Measurements from ENCODE around the gene ACAA1. TPM values are rescaled to one million over a fixed set of nuclear protein-coding genes. Genes with fewer than 3 reads are reported as not detected.

Gene ACAA1
- total RNA-seq, 1 donor from 2014 or later: 120 TPM

- Histone ChIP-seq H3K9me3 (replicated peaks) (no peaks in the 10 kb centered on the region), H3K36me3 (no peaks in the 10 kb centered on the region), H3K4me3 (no peak overlapping the region), H3K4me1 (no peaks in the 10 kb centered on the region), H3K27me3 (ENCODE audit: low read depth) (peaks cover 74% of the 10 kb centered on the region), H3K27ac (replicated peaks) (no peak overlapping the region)
- no peak for DNase-seq
- intact Hi-C loops (cut with micrococcal nuclease): no loop called here
- no peak for TF ChIP-seq CTCF (IDR thresholded peaks at IDR 0.05; ENCODE audit: borderline replicate concordance)
These were observed 39.2 kb downstream of the ACAA1 start for GRCh38 chr3:38097446-38098375.

- peaks cover 63% of the 10 kb centered on the region for H3K27me3 ChIP-seq (ENCODE audit: low read depth)
- H3K4me3 ChIP-seq: no peak overlapping the region
- no peaks in the 10 kb centered on the region for H3K9me3 ChIP-seq (replicated peaks)
- H3K36me3 ChIP-seq: no peaks in the 10 kb centered on the region
- TF ChIP-seq CTCF (IDR thresholded peaks at IDR 0.05; ENCODE audit: borderline replicate concordance): no peak
- intact Hi-C loops (cut with micrococcal nuclease): no loop called here
- DNase-seq: no peak
- no peak overlapping the region for H3K27ac ChIP-seq (replicated peaks)
- no peaks in the 10 kb centered on the region for H3K4me1 ChIP-seq
These were observed 41.1 kb downstream of the ACAA1 start for GRCh38 chr3:38095669-38096483.

- Histone ChIP-seq H3K27ac (replicated peaks) (no peak overlapping the region), H3K4me3 (no peak overlapping the region), H3K4me1 (no peaks in the 10 kb centered on the region), H3K36me3 (no peaks in the 10 kb centered on the region), H3K9me3 (replicated peaks) (no peaks in the 10 kb centered on the region), H3K27me3 (ENCODE audit: low read depth) (peaks cover 54% of the 10 kb centered on the region)
- no peak for DNase-seq
- TF ChIP-seq CTCF (IDR thresholded peaks at IDR 0.05; ENCODE audit: borderline replicate concordance): no peak
- intact Hi-C loops (cut with micrococcal nuclease): no loop called here
These were observed 41.9 kb downstream of the ACAA1 start for GRCh38 chr3:38094999-38095398.

- H3K9me3 ChIP-seq (replicated peaks): no peaks in the 10 kb centered on the region
- intact Hi-C loops (cut with micrococcal nuclease): no loop called here
- peaks cover 20% of the 10 kb centered on the region for H3K27me3 ChIP-seq (ENCODE audit: low read depth)
- TF ChIP-seq CTCF (IDR thresholded peaks at IDR 0.05; ENCODE audit: borderline replicate concordance): no peak
- no peak for DNase-seq
- no peaks in the 10 kb centered on the region for H3K4me1 ChIP-seq
- H3K4me3 ChIP-seq: no peak overlapping the region
- no peak overlapping the region for H3K27ac ChIP-seq (replicated peaks)
- no peaks in the 10 kb centered on the region for H3K36me3 ChIP-seq
These were observed 46.5 kb downstream of the ACAA1 start for GRCh38 chr3:38090453-38090852.

GRCh38 chr3:38089163-38089562 lies 47.8 kb downstream of the ACAA1 start:
- DNase-seq: no peak
- intact Hi-C loops (cut with micrococcal nuclease): no loop called here
- TF ChIP-seq CTCF (IDR thresholded peaks at IDR 0.05; ENCODE audit: borderline replicate concordance): no peak
- H3K4me1 ChIP-seq: no peaks in the 10 kb centered on the region
- H3K27ac ChIP-seq (replicated peaks): no peak overlapping the region
- H3K27me3 ChIP-seq (ENCODE audit: low read depth): peaks cover 7% of the 10 kb centered on the region
- no peaks in the 10 kb centered on the region for H3K9me3 ChIP-seq (replicated peaks)
- no peaks in the 10 kb centered on the region for H3K36me3 ChIP-seq
- no peak overlapping the region for H3K4me3 ChIP-seq

Data from left ventricle myocardium inferior (tissue), 1 donor.